HCT116 (cell line): ENCODE results near the gene NEDD4. TPM values are rescaled to one million over a fixed set of nuclear protein-coding genes. Genes with fewer than 3 reads are reported as not detected.

Experiments used
- ATAC-seq: fragments of 200-7000 bp; cut with Tn5 transposase; 2 replicates; pipeline ENCODE4 v1.9.1; 2020; ENCODE audit warnings: mild to moderate bottlenecking, moderate library complexity
- BruUV-seq: library from RNA; stranded (reverse); fragments of 400-500 nt; replicated peaks from 2 replicates; lab custom pipeline; 2021; lab: Mats Ljungman, UMichigan
- CTCF ChIA-PET: fragments of 300-600 bp; sonication (Branson Sonifier 250); formaldehyde crosslinking; loops from one replicate; lab custom pipeline; 2021; ENCODE audit warnings: antibody characterized with exemption; lab: Charles Lee
- POLR2A ChIA-PET: fragments of 300-600, 350-600 bp; sonication (Branson Sonifier 250); formaldehyde crosslinking; loops from one replicate; lab custom pipeline; 2021; ENCODE audit warnings: antibody characterized with exemption; lab: Charles Lee
- RAD21 ChIA-PET, 2 experiments: fragments of 300-600 bp; sonication (Branson Sonifier 250); formaldehyde crosslinking; loops; one replicate each; lab custom pipeline; 2023; ENCODE audit warnings: low total read pairs in 2 of 2; ENCODE audit not compliant: uncharacterized antibody in 2 of 2, unreplicated experiment in 2 of 2, low non-redundant PET in 1 of 2; lab: Charles Lee
- DNase-seq: peaks from one replicate; pipeline ENCODE4 v3.0.0-alpha.2; 2010; ENCODE audit warnings: low read depth, low spot score
- H2AFZ ChIP-seq: fragments of 200-600 bp; shearing (Covaris generic), sonication (generic); 2 replicates; pipeline ENCODE4 v1.6.1; 2017; ENCODE audit warnings: low read depth, mixed run types, mixed read lengths, antibody characterized with exemption, low read length; ENCODE audit not compliant: poor library complexity, severe bottlenecking
- H3K27ac ChIP-seq: 2 replicates; pipeline ENCODE4 v1.5.1; 2012; ENCODE audit warnings: low read depth, low read length
- H3K27me3 ChIP-seq: fragments of 200-600 bp; sonication (generic); 2 replicates; pipeline ENCODE4 v1.6.1; 2016; ENCODE audit warnings: mixed run types, low read length, mixed read lengths; ENCODE audit not compliant: insufficient read depth
- H3K36me3 ChIP-seq, 2 experiments: fragments of 200-500 bp in 1 of 2; fragments of 200-600 bp in 1 of 2; sonication (Bioruptor generic) in 1 of 2; sonication (generic) in 1 of 2; 2 replicates each; pipeline versions ENCODE4 v1.5.1 to v1.6.1; 2014 to 2016; ENCODE audit warnings: low read length in 2 of 2, inconsistent platforms in 1 of 2, mixed read lengths in 1 of 2, mixed run types in 1 of 2; ENCODE audit not compliant: insufficient read depth in 2 of 2, control insufficient read depth in 1 of 2
- H3K4me1 ChIP-seq, 2 experiments: fragments of 200-600 bp in 1 of 2; sonication (generic) in 1 of 2; 2 replicates each; pipeline versions ENCODE4 v1.5.1 to v1.6.1; 2012 to 2017; ENCODE audit warnings: low read length in 2 of 2, inconsistent platforms in 1 of 2, mild to moderate bottlenecking in 1 of 2, mixed read lengths in 1 of 2, mixed run types in 1 of 2, moderate library complexity in 1 of 2; ENCODE audit not compliant: insufficient read depth in 2 of 2, control insufficient read depth in 1 of 2
- H3K4me2 ChIP-seq: fragments of 200-600 bp; sonication (generic); 2 replicates; pipeline ENCODE4 v1.6.1; 2017; ENCODE audit warnings: mixed run types, low read length, mixed read lengths
- H3K4me3 ChIP-seq, 2 experiments: fragments of 200-600 bp in 1 of 2; sonication (generic) in 1 of 2; replicated peaks in 1 of 2; 2 replicates each; pipeline ENCODE4 v1.5.1; 2011 to 2016; ENCODE audit warnings: low read length in 2 of 2, control low read depth in 1 of 2, low read depth in 1 of 2, mild to moderate bottlenecking in 1 of 2, mixed read lengths in 1 of 2, mixed run types in 1 of 2
- H3K79me2 ChIP-seq: fragments of 200-600 bp; sonication (generic); 2 replicates; pipeline ENCODE4 v1.6.1; 2017; ENCODE audit warnings: mild to moderate bottlenecking, mixed run types, low read length, moderate library complexity, mixed read lengths; ENCODE audit not compliant: insufficient read depth
- H3K9ac ChIP-seq: fragments of 200-600 bp; sonication (generic); 2 replicates; pipeline ENCODE4 v1.6.1; 2016; ENCODE audit warnings: low read length, mixed read lengths
- H3K9me2 ChIP-seq: fragments of 200-600 bp; sonication (generic), shearing (Covaris generic); 2 replicates; pipeline ENCODE4 v1.6.1; 2017; ENCODE audit warnings: mixed run types, mild to moderate bottlenecking, moderate library complexity; ENCODE audit not compliant: insufficient read depth
- H3K9me3 ChIP-seq, 2 experiments: fragments of 200-500 bp in 1 of 2; fragments of 200-600 bp in 1 of 2; sonication (Bioruptor generic) in 1 of 2; sonication (generic) in 1 of 2; 2 replicates each; pipeline ENCODE4 v1.6.1; 2014 to 2017; ENCODE audit warnings: low read length in 2 of 2, mixed read lengths in 2 of 2, inconsistent platforms in 1 of 2, low read depth in 1 of 2, mild to moderate bottlenecking in 1 of 2, mixed run types in 1 of 2, moderate library complexity in 1 of 2; ENCODE audit not compliant: control insufficient read depth in 1 of 2, insufficient read depth in 1 of 2
- H4K20me1 ChIP-seq: fragments of 200-600 bp; sonication (generic), shearing (Covaris generic); 2 replicates; pipeline ENCODE4 v1.6.1; 2017; ENCODE audit warnings: mixed run types, mild to moderate bottlenecking, moderate library complexity; ENCODE audit not compliant: insufficient read depth
- CEBPB ChIP-seq: IDR thresholded peaks from 2 replicates; pipeline ENCODE4 v1.6.1; 2012; ENCODE audit warnings: low read depth
- EGR1 ChIP-seq: IDR thresholded peaks from 2 replicates; pipeline ENCODE4 v1.6.1; 2012; ENCODE audit warnings: low read depth
- ELF1 ChIP-seq: IDR thresholded peaks from 2 replicates; pipeline ENCODE4 v1.6.1; 2012; ENCODE audit warnings: low read depth, borderline replicate concordance
- EZH2 ChIP-seq: fragments of 200-600 bp; sonication (generic); IDR thresholded peaks from 2 replicates; pipeline ENCODE4 v1.6.1; 2017; ENCODE audit warnings: antibody characterized with exemption, mixed run types
- FOSL1 ChIP-seq: IDR thresholded peaks from 2 replicates; pipeline ENCODE4 v1.6.1; 2012; ENCODE audit warnings: low read depth
- RAD21 ChIP-seq: IDR thresholded peaks from 2 replicates; pipeline ENCODE4 v1.6.1; 2012; ENCODE audit warnings: low read depth, mild to moderate bottlenecking
- REST ChIP-seq: IDR thresholded peaks from 2 replicates; pipeline ENCODE4 v1.6.1; 2012; ENCODE audit warnings: low read depth
- SP1 ChIP-seq: IDR thresholded peaks from 2 replicates; pipeline ENCODE4 v1.6.1; 2012; ENCODE audit warnings: low read depth
- TCF7L2 ChIP-seq: IDR thresholded peaks from 2 replicates; pipeline ENCODE4 v1.7.0; 2011; ENCODE audit warnings: borderline replicate concordance, inconsistent platforms; ENCODE audit not compliant: insufficient read depth, insufficient read length; ENCODE audit errors: extremely low read depth
- YY1 ChIP-seq: IDR thresholded peaks from 2 replicates; pipeline ENCODE4 v1.6.1; 2011; ENCODE audit warnings: low read length, low read depth, moderate library complexity, mild to moderate bottlenecking; ENCODE audit not compliant: insufficient replicate concordance; ENCODE audit errors: extremely low read depth
- ZBTB33 ChIP-seq: IDR thresholded peaks from 2 replicates; pipeline ENCODE4 v1.6.1; 2011; ENCODE audit warnings: mild to moderate bottlenecking, low read length, moderate library complexity; ENCODE audit not compliant: insufficient replicate concordance; ENCODE audit errors: extremely low read depth
- ZFX ChIP-seq: fragments of 450-650 bp; IDR thresholded peaks from 2 replicates; pipeline ENCODE4 v1.6.1; 2017
- ZNF274 ChIP-seq: fragments of 200-500 bp; sonication (Bioruptor generic); IDR thresholded peaks from 2 replicates; pipeline ENCODE4 v1.6.1; 2014; ENCODE audit warnings: mild to moderate bottlenecking, low read depth, low read length, inconsistent platforms
- intact Hi-C: fragments of 100-400 bp; cut with micrococcal nuclease; formaldehyde crosslinking; loops from 2 replicates; pipeline ENCODE4 v1.10.0; 2022
- total RNA-seq: library from RNA; stranded (reverse); gene quantifications from one replicate; pipeline ENCODE4 v1.2.1, GENCODE V29; 2021; ENCODE audit not compliant: unreplicated experiment
- TF ChIP-seq, protein P1 (sequence below): IDR thresholded peaks from 2 replicates; pipeline ENCODE4 v1.6.1; 2012

Gene NEDD4
- total RNA-seq, 1 experiment from 2014 or later: 13.7 TPM

DNA sequence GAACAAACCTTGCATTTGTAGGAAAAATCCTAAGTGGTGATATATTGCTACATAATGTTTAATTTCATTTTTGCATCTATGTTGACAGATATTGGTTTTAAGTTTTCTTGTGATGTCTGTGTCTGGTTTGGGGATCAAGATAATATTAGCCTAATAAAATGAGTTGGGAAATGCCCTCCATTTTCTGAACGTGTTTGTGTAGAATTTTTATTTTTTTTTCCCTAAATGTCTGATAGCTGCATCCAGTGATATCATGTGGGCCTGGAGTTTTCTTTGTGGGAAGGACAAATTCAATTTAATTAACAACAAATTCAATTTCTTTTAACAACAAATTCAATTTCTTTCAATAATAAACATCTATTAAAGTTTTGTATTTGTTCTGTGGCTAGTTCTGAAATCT is 35.1 kb downstream of the NEDD4 start:
- ChIA-PET RAD21 (no interaction called here), CTCF (no interaction called here), POLR2A (no interaction called here)
- no TSS peak for BruUV-seq
- H3K27me3 ChIP-seq: no peaks in the 10 kb centered on the region
- no peak overlapping the region for H3K27ac ChIP-seq
- TF ChIP-seq ZBTB33 (no peak), RAD21 (no peak), ZNF274 (no peak), REST (no peak), SP1 (no peak), YY1 (no peak), ZFX (no peak), FOSL1 (no peak), EZH2 (no peak), CEBPB (no peak), ELF1 (no peak), TCF7L2 (no peak), EGR1 (no peak)
- TF ChIP-seq, protein P1, sequence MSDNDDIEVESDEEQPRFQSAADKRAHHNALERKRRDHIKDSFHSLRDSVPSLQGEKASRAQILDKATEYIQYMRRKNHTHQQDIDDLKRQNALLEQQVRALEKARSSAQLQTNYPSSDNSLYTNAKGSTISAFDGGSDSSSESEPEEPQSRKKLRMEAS: no peak
- no peak overlapping the region for H3K9ac ChIP-seq
- H3K36me3 ChIP-seq: no peaks in the 10 kb centered on the region
- no peaks in the 10 kb centered on the region for H3K79me2 ChIP-seq
- intact Hi-C loops: no loop called here
- ATAC-seq (no peak), DNase-seq (no peak)
- H3K4me2 ChIP-seq: no peak overlapping the region
- no peaks in the 10 kb centered on the region for H3K9me3 ChIP-seq
- no peak overlapping the region for H2AFZ ChIP-seq
- H3K4me1 ChIP-seq: no peaks in the 10 kb centered on the region
- H4K20me1 ChIP-seq: no peaks in the 10 kb centered on the region
- no peak overlapping the region for H3K4me3 ChIP-seq
- no peaks in the 10 kb centered on the region for H3K9me2 ChIP-seq
